Peyer's patch (tissue), 4 donors: ENCODE measurements around the gene SPATA31E1.

Experiments
- POLR2A ChIP-seq, 2 donors: fragments of 450-650 bp; IDR thresholded peaks; one replicate each; pipeline ENCODE4 v1.5.1; 2017; ENCODE audit warnings: antibody characterized with exemption in 2 of 2, mild to moderate bottlenecking in 2 of 2, moderate library complexity in 2 of 2
- TF ChIP-seq, protein P1 (sequence below), 6 experiments: fragments of 450-650 bp in 4 of 6; fragments of 200-600 bp in 2 of 6; sonication (generic) in 1 of 6; IDR thresholded peaks; one replicate each; pipeline ENCODE4 v1.5.1; 2017 to 2019; ENCODE audit warnings: antibody characterized with exemption in 6 of 6, mild to moderate bottlenecking in 3 of 6, moderate library complexity in 1 of 6

DNA sequence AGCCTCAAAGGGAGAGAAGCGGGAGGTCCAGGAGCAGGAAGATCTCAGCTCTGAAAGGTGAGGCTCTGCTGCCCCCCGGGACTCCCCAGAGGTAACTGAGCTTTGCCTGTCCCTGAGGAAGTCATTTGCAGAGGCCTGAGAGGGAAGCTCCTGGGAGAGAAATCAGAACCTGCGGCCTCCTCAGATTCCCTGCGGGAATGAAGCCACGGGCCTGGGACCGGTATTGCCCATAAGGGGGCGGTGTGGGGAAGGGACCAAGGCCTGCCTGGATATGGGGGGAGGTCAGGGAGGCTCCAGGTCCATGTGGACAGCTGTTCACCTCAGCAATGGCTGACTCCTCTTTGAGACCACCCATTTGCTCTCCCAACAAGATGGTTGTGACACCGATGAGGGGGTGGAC is 1.3 kb downstream of the SPATA31E1 start:
- TF ChIP-seq POLR2A (IDR thresholded peaks at IDR 0.05) = no peak
- TF ChIP-seq, protein P1, sequence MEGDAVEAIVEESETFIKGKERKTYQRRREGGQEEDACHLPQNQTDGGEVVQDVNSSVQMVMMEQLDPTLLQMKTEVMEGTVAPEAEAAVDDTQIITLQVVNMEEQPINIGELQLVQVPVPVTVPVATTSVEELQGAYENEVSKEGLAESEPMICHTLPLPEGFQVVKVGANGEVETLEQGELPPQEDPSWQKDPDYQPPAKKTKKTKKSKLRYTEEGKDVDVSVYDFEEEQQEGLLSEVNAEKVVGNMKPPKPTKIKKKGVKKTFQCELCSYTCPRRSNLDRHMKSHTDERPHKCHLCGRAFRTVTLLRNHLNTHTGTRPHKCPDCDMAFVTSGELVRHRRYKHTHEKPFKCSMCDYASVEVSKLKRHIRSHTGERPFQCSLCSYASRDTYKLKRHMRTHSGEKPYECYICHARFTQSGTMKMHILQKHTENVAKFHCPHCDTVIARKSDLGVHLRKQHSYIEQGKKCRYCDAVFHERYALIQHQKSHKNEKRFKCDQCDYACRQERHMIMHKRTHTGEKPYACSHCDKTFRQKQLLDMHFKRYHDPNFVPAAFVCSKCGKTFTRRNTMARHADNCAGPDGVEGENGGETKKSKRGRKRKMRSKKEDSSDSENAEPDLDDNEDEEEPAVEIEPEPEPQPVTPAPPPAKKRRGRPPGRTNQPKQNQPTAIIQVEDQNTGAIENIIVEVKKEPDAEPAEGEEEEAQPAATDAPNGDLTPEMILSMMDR (IDR thresholded peaks at IDR 0.05) = no peak
